GM12801 (cell line): Measurements from ENCODE around the gene FAM217B.

Experiments
- TF ChIP-seq, protein P1 (sequence below): IDR thresholded peaks from one replicate; pipeline ENCODE4 v1.5.1; 2011; ENCODE audit warnings: control low read depth; ENCODE audit not compliant: insufficient read length; ENCODE audit errors: extremely low read depth

FAM217B gene

DNA sequence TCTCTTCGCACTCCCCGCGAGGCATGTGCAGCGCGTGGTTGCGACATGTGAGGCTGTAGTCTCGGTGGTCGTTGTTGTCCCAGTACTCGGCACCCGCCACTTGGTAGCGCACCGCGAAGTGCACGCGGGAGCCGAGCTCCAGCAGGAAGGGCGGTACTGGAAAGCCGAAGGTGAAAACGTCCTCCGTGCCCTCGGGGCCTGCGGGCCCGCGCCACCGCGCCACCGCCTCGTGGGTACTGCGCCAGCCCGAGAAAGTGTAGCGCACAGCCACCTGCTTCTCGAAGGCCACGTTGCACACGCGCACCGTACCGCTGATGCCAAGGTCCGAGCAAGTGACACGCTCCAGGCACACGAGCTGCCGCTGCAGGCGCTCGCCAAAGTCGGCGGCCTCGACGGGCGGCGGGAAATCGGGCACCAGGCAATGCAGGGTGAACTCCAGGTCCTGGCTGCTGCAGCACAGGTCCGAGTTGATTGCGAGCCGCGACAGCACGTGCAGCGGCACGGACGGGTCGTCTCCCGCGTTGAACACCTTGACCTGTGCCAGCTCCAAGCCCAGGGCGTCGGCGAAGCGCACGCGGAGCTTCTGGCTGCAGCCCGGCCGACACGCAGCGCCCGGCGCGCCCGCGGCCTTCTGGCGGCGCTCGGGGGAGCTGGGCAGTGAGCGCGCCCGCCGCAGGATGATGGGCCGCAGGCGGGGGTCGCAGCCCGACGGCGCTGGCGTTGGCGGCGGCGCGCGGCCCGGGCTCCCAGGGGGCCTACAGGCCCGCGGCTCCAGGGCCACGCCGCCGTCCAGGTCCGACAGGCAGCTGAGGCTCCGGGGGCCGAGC is 924 bp upstream of the FAM217B start:
- TF ChIP-seq, protein P1, sequence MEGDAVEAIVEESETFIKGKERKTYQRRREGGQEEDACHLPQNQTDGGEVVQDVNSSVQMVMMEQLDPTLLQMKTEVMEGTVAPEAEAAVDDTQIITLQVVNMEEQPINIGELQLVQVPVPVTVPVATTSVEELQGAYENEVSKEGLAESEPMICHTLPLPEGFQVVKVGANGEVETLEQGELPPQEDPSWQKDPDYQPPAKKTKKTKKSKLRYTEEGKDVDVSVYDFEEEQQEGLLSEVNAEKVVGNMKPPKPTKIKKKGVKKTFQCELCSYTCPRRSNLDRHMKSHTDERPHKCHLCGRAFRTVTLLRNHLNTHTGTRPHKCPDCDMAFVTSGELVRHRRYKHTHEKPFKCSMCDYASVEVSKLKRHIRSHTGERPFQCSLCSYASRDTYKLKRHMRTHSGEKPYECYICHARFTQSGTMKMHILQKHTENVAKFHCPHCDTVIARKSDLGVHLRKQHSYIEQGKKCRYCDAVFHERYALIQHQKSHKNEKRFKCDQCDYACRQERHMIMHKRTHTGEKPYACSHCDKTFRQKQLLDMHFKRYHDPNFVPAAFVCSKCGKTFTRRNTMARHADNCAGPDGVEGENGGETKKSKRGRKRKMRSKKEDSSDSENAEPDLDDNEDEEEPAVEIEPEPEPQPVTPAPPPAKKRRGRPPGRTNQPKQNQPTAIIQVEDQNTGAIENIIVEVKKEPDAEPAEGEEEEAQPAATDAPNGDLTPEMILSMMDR: no peak

DNA sequence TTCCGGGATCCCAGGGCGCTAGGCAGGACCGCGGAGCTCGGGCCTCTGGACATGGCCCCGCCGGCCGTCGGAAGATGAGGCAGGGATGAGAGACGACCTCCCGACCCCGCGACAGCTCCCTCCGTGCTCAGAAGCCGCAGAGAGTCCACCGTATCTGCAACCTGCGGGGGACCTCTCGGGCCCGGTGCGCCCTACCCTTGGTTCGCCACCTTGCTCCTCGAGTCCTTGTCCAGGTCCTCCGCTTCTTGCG is 385 bp upstream of the FAM217B start:
- TF ChIP-seq, protein P1: no peak

DNA sequence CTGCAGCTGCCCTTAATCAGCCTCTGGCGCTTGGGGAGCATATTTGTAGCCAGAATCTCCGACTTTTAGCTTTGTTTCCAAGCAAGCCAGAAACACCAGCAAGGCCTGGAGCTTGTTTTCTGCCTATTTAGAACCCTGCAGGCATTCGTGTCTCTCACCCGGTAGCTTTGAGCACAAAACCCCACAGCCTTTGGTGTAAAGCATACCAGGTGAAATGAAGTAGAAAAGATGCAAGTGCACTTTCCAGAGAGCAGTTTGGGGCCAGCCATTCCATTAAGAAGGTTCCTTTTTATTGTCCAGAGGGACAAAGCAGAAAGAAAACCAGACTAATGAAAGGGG is 736 bp downstream of the FAM217B start:
- TF ChIP-seq, protein P1: no peak

DNA sequence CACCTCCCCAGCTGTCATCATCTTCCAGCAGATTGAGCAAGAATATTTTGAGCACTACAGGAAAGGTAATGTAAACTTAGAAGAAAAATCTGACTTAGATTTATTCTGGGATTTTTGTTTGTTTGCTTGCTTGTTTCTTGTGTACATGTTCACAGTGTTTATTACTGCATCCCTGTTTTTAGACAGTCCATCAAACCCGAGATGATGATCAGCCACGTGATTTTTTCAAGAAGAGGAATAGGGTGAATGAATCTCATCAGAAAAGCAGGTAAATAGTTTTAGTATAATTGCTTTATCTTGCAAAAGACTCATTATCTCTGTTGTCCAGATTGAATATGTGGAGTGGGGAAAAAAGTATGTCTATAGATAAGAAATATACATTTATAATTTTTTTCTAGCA is 2.1 kb downstream of the FAM217B start:
- TF ChIP-seq, protein P1: no peak

DNA sequence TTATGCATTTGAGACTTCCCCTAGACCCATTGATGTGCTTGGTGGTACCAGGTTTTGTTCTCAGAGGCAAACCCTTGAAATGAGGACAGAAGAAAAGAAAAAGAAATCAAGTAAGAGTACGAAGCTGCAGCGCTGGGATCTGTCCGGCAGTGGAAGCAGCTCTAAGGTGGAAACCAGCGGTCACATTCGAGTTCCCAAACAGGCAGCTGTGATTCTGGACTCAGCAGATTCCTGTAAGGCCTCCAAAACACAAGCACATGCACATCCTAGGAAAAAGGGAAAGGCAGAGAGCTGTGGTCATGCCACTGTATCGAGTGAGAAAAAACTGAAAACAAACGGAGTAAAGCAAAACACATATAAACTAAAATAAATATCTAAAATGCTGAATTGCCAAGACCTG is 4.5 kb downstream of the FAM217B start:
- TF ChIP-seq, protein P1: no peak

DNA sequence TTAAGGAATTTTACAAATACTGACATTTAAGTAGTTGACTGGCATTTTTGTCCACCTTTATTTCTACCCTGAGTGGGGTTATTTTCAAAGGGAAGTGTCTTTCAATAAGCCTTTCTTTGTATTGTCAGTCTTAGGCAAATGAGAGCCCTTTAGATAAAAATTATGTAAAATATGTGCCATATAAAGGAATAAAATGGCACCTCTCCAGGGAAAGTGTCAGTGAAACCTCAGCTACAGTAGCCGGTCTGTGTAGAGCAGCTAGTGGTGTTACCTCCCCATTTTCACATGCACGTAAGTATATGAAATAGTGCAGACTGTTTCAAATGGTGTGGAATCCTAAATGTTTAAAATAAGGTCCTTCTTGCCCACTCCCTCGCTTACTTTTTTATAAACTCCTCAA is 5.0 kb downstream of the FAM217B start:
- TF ChIP-seq, protein P1: no peak

DNA sequence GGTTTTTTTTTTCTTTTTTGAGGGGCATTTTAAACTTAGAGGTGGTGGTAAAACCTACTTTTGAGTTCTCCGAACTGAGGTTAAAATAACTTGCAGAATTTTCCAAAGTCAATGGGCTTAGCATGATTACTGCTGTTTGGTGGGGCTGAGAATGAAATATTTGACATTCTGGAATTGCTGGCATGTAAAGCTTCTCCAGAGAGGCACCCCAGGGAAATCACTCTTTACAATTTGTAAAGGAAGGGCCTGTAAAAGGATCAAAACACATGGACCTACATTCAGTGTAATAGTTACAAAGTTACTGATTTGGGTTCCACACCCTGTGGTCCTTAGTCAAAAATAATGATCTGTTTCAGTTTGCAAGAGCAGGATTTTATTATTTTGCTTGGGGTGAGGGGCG is 5.5 kb downstream of the FAM217B start:
- TF ChIP-seq, protein P1: no peak
